GM21447 (cell line): Measurements from ENCODE around the gene SCAF1.

Source experiments
- ATAC-seq: cut with Tn5 transposase; IDR thresholded peaks from one replicate; pipeline ENCODE4 v1.9.1; 2021; ENCODE audit not compliant: unreplicated experiment

The SCAF1 gene

DNA sequence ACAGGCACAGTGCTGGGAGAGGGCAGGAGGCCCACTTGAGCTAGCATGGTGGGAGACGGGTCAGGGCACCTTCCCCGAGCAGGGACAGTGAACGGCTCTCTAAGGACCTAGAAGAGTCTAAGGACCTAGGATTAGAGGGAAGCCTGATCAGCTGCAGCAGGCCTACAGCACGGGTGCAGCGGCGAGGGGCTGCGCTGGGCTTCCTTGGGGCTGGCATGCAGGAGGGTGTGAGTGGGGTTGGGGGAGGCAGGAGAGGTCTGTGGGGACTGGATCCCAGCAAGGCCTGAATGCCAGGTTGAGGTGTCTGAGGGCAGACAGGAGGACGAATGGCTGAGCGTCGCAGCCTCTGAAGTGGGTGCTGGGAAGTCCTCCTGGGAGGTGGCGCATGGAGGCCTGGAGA, 3.6 kb downstream of the SCAF1 start:
- ATAC-seq, result no peak

DNA sequence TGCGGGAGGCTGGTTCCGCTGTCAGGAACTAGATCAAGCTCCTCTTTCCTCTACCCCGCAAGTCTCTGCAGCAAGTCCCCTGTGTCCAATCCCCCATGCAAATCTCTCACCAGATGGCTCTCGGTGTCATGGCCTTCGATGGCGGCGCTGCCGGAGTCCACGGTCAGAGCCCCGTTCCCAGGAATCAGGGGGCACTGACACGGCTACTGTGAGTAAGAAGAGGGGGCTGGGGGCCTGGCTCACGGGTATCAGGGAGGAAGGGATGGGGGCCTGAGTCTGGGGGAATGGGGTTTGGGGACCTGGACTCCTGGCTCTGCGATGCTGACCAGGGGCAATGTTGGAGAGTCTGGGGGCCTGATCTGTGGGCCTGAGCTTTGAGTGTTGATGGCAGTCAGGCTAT, 4.0 kb downstream of the SCAF1 start:
- ATAC-seq, result no peak

DNA sequence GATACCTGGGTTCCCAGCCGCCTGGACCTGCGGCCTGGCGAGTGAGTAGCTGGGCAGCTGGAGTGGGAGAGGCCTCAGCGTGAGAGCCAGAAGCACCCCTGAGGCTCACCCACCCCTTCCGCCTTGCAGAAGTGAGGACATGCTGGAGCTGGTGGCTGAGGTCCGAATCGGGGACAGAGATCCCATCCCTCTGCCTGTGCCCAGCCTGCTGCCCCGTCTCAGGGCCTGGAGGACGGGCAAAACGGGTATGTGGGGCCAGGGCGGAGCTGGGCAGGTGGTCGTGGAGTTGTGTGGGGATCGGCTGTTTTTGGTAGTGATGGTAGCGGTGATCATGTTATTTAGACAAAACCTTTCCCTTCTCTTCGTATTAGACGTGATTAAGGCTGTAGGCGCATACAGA, 4.6 kb downstream of the SCAF1 start:
- no peak for ATAC-seq

DNA sequence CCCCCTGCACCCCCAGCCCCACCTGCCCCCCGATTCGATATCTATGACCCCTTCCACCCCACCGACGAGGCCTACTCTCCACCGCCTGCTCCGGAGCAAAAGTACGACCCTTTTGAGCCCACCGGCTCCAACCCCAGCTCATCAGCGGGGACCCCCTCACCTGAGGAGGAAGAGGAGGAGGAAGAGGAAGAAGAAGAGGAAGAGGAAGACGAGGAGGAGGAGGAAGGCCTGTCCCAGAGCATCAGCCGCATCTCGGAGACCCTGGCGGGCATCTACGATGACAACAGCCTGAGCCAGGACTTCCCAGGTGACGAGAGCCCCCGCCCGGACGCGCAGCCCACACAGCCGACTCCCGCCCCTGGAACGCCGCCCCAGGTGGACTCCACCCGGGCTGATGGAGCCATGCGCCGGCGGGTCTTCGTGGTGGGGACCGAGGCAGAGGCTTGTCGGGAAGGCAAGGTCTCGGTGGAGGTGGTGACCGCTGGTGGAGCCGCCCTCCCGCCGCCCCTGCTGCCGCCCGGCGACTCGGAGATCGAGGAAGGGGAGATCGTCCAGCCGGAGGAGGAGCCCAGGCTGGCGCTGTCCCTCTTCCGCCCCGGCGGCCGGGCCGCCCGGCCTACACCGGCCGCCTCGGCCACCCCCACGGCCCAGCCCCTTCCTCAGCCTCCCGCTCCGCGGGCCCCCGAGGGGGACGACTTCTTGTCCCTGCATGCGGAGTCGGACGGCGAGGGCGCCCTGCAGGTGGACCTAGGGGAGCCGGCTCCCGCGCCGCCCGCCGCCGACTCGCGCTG, 9.2 kb downstream of the SCAF1 start:
- no peak for ATAC-seq

DNA sequence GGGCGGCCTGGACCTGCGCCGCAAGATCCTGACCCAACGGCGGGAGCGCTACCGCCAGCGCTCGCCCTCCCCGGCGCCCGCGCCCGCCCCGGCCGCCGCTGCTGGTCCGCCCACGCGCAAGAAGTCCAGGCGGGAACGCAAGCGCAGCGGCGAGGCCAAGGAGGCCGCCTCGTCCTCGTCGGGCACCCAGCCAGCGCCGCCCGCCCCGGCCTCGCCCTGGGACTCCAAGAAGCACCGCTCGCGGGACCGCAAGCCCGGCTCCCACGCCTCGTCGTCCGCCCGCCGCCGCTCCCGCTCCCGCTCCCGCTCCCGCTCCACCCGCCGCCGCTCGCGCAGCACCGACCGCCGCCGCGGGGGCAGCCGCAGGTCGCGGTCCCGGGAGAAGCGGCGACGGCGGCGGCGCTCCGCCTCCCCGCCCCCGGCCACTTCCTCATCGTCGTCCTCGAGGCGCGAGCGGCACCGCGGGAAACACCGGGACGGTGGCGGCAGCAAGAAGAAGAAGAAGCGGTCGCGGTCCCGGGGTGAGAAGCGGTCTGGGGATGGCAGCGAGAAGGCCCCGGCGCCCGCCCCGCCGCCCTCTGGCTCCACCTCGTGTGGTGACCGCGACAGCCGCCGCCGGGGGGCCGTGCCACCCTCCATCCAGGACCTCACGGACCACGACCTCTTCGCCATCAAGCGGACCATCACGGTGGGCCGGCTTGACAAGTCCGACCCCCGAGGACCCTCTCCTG, 10.0 kb downstream of the SCAF1 start:
- no peak for ATAC-seq

DNA sequence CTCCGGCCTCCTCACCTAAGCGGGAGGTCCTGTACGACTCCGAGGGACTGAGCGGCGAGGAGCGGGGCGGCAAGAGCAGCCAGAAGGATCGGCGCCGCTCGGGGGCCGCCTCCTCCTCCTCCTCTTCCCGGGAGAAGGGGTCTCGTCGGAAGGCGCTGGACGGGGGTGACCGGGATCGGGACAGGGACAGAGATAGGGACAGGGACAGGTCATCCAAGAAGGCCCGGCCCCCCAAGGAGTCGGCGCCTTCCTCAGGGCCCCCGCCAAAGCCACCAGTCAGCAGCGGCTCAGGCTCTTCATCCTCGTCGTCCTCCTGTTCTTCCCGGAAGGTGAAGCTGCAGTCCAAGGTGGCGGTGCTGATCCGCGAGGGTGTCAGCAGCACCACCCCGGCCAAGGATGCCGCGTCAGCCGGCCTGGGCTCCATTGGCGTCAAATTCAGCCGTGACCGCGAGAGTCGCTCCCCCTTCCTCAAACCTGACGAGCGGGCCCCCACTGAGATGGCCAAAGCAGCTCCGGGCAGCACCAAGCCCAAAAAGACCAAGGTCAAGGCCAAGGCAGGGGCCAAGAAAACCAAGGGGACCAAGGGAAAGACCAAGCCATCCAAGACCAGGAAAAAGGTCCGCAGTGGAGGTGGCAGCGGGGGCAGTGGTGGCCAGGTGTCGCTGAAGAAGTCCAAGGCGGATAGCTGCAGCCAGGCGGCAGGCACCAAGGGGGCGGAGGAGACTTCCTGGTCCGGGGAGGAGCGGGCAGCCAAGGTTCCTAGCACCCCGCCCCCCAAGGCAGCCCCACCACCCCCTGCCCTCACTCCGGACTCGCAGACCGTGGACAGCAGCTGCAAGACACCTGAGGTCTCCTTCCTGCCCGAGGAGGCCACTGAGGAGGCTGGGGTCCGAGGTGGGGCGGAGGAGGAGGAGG, 10.8 kb downstream of the SCAF1 start:
- no peak for ATAC-seq

DNA sequence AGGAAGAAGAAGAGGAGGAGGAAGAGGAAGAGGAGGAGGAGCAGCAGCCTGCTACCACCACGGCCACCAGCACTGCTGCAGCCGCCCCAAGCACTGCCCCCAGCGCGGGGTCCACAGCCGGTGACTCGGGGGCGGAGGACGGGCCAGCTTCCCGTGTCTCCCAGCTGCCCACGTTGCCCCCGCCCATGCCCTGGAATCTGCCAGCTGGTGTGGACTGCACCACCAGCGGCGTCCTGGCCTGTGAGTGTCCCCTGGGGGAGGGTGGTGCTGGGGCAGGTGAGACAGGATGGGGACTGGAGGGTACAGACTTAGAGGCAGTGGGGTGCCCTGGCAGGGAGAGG, 11.4 kb downstream of the SCAF1 start:
- no peak for ATAC-seq

DNA sequence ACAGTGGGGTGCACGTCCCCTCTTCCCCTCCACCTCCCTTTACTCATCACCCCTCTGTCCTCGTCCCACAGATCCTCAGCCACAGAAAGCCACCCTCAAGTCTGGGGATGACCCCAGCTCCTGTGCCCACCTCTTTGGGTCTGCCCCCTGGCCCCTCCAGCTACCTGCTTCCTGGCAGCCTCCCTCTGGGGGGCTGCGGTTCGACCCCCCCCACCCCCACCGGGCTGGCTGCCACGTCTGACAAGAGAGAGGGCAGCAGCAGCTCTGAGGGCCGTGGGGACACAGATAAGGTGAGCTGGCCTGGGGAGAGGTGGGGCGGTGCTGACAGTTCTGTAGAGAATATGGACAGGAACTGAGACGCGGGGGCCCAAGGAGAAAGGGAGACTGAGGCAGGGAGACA, 12.6 kb downstream of the SCAF1 start:
- ATAC-seq, result no peak

DNA sequence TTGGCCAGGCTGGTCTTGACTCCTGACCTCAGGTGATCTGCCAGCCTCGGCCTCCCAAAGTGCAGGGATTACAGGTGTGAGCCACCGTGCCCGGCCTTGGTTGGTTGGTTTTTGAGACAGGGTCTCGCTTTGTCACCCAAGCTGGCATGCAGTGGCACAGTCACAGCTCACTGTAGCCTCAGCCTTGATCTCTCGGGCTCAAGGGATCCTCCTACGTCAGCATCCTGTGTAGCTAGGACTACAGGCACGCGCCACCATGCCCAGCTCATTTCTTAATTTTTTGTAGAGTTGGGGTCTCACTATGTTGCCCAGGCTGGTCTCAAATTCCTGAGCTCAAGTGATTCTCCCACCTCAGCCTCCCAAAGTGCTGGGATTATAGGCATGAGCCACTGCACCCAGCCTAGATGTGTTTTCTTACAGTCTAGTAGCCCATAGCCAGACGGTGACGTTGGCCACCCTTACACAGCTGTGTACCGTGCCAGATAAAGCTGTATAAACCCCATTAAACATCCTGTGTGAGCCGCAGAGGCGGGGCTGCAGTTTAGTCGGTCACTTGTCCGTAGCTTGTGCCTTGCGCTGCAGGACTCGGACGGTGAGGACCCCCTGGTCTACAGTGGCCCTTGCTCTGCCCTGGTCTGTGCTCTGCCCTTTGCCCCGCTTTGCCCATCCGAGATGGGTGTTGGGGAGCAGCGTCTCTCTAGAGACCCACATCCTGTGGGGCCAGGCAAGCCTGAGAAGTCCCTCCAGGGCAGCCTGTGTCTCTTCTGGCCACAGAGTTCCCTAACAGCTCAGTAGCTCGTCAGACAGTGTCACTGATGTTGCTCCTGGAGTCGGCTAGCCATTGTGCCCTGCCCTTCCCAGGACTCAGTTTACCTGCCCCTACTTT, 13.8 kb downstream of the SCAF1 start:
- no peak for ATAC-seq

DNA sequence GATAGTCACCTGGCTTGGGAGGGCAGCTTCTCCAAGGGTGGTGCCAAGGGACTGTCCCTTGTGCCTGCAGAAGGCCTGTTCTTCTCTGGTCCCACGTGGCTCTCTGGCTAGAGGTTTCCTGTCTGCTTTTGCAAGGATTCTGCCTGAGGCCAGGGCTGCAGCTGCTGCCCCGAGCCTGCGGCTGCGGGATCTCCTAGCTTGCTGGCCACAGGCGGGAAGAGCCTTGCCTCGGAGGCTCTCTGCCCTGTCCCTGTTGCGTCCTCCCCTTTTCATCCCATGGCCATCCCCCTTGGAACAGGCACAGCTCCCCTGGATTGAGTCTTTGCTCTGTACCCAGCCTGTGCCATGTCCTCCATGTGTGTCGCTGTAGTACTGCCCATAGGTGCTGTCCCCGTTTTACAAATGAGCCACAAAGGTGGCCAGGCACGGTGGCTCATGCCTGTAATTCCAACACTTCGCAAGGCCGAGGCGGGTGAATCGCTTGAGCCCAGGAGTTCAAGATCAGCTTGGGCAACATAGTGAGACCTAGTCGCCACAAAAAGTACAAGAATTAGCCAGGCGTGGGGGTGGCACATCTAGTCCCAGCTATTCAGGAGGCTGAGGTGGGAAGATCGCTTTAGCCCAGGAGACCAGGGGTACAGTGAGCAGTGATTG, 14.6 kb downstream of the SCAF1 start:
- no peak for ATAC-seq

DNA sequence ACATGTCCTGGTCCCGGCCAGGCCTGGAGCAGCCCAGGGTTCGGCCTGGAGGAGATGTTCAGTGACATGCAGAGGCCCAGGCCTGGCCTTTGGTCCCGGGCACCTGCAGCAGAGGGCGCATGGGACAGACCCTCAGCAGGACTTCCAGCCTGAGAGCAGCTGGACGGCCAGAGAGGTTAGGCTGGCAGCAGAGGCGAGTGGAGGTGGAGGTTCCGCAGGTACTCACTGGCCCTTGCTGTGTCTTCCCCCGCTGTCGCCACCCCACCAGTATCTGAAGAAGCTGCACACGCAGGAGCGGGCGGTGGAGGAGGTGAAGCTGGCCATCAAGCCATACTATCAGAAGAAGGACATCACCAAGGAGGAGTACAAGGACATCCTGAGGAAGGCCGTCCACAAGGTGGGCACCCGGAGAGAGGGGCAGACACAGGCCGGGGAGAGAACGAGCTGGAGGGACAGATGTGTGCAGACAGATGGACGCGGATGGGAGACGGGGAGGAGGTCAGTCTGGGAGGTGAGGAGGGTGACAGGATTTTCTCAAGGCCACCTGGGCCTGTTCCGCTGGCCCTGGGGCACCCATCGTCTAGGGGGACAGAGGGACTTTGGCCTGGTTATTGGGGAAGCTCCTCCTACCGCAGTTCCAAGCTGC, 15.6 kb downstream of the SCAF1 start:
- no peak for ATAC-seq

DNA sequence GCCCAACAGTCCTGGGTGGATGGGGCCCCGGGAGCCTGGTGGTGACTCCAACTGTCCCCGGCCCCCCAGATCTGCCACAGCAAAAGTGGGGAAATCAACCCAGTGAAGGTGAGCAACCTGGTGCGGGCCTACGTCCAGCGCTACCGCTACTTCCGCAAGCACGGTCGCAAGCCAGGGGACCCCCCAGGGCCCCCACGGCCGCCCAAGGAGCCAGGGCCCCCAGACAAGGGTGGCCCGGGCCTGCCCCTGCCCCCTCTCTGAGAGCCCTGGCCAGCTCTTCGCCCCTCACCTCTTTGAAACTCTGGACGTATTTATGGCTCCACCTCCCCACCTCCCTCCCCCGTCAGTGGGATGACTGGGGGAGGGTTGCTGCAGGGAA, 16.1 kb downstream of the SCAF1 start:
- ATAC-seq, result no peak

DNA sequence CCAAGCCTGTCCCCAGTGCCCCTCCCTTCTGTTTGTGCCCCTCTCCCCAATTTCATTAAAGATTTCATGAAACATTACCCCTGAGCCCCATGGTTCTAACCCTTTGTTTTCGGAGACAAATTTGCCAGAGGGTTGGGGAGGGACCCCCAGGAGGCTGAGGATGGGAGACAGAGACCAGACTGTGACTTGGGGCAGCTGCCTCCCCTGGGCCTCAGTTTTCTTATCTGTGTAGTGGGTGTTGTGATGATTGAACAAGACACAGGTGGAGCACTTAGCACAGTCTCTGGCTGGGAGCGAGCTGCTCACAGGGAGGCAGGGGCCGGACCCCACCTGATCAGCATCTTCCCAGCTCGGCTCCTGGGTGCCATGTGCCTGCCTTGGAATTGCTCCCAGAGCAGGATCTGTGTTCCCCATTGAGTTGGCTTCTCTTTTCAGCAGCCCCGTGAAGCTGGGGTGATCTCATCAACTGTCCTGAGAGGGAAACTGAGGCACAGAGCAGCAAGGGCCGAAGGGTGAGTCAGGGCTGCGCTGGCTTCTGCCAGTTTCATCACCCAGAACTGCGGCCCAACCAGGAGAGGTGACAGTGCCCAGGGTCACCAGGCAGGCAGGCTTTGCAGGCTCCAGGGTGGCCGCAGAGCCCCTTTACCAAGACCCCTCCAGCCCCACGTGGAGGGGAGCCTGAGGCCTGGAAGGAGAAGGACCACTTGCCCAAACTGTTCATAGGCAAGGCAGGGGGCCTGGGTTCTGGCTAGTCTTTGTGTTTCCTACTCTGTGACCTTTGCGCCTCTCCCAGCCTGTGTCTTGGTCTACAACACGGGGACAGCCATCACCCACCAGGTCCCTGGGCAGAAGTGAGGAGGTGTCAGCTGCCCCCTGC, 16.8 kb downstream of the SCAF1 start:
- no peak for ATAC-seq

DNA sequence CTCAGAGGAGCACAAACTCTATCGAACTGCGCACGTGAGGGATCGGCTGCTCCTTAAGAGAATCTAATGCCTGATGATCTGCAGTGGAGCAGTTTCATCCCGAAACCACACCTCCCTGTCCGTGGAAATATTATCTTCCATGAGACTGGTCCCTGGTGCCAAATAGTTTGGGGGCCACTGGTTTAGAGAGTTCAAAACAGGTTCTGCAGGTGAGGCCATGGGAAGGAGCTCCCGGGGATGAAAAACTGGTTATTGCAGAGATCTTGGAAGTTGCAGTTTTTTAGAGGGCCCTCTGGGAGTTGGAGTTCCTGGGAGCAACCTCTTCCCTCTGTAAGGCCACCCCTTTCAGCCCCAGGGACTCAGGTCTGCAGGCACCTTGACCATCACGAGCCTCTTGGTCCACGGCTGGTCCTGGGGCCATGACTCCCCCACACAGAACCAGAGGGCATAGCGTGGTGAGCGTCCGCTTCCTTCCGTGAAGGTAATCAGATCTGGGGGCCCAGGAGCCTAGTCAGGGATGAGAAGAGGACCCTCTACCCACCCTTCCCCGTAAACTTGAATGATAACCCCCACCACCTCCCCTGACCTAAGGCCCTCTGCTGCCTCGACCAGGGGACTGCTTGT, 18.4 kb downstream of the SCAF1 start:
- no peak for ATAC-seq

DNA sequence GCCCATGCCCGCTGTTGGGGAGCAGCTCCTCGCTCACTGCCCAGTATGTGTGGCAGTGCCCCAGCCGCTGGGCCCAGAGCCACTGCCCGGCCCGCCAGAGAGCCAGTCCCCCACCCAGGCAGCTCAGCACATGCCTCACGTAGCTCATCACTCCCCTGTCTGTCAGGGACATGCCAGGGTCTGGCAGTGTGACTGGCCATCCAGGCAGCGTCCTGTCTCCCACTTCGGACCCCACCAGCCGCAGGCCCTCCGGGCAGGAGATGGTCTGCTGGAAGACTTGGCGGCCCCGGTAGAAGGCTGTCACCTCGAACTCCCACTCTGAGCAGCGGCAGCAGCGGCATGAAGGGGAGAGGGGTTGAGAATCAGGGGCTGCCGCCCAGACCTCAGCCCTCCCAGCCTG, 20.0 kb downstream of the SCAF1 start:
- no peak for ATAC-seq

DNA sequence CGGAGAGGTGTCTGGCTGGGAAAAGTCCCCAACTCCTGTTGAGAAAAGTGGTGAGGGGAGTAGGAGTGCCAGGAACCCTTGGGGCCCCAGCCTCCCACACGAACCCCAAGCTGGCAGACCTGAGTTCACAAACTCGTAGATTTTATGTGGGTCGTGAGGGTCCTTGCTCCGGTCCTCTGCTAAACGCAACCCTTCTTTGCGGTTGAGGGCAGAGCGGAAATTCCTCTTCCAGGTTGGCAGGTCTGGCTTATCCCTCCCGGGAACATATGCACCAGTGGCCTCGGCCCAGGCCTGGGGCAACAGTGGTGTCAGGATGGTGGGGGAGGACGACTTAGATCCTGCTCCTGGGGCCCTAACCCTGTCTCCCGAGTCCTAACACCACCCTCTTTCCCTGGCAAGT, 21.2 kb downstream of the SCAF1 start:
- ATAC-seq, result no peak

DNA sequence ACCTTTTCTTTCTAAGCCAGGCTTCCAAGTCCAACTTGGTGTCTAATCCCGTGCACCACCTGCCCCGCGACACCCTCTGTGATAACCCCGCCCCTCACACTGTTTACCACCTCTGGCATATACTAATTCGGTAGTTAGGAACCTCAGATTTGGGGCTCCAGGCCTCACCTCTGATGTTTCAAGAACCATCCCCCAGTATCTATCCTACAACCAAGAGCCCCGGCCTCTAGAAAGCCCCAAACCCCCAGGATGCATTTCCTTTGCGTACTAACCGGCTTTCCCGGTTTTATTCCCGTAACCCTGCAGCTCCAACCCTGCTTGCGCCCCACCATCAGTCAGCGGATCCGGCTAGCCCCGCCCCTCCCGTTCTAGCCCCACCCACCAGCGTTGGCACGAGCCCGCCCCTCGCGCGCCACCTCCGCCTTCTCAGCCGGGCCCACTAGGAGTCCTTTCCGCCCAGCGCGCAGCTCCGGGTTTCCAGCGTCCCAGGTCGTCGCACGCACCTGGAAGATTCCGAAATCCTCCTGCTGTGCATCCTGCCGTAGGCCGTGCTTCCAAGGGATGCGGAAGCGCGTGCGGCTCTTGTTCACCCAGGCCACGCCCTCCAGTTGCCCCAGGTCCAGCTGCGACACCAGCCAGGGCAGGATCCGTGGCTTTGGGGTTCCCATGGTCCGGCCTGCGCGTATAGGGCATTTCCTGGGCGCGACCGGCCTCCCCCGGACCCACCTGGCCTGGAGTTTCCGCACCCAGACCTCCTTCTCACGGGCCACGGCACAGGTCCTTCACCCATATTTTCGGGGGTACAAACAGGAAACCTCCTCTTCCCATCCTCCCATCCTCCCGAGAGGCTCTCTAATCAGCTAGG, 22.4 kb downstream of the SCAF1 start:
- peak; percentile 28 for ATAC-seq

DNA sequence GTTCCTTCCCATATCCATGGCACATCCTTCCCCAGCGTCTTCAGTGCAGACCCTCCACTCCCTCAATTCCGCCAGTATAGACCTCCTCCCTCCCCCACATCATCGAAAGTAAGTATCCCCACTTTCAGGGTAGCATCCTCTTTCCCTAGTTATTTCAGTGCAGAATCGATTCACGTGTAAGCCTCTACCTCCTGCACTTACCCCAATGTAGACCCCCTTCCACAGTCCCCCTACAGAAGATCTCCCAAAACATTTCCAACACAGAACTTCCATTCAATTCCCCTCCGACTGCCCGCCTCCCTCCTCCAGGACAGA, 23.0 kb downstream of the SCAF1 start:
- ATAC-seq, result no peak
